Measurements from ENCODE around the gene ALG9. TPM values are rescaled to one million over a fixed set of nuclear protein-coding genes. Genes with fewer than 3 reads are reported as not detected.

Gene ALG9
- total RNA-seq, 2 experiments from 2014 or later = 32.0 to 36.6 TPM

- no peak for TF ChIP-seq CTCF (IDR thresholded peaks at IDR 0.05)
- Mint-ChIP-seq H3K36me3 (ENCODE audit: low read depth) (peaks cover 49% of the 10 kb centered on the region), H3K27me3 (no peaks in the 10 kb centered on the region), H3K9me3 (no peaks in the 10 kb centered on the region), H3K27ac (no peak overlapping the region), H3K4me1 (ENCODE audit: low read depth) (peaks cover 30% of the 10 kb centered on the region), H3K4me3 (no peak overlapping the region)
- POLR2A ChIA-PET = no interaction called here
- ATAC-seq (no peak), DNase-seq (no peak)
- CTCF ChIA-PET = interaction anchor here (0.8 to 10.9 kb wide), 8 partner anchors 10 to 316 kb away, joined by 3 to 91 read pairs (median 4); partner anchors contain the start of gene ALG9
- intact Hi-C loops (cut with micrococcal nuclease) = no loop called here
Measured at GRCh38 chr11:111762981-111763643, 108.3 kb downstream of the ALG9 start.

- Mint-ChIP-seq H3K27me3 (no peaks in the 10 kb centered on the region), H3K4me3 (no peak overlapping the region), H3K27ac (no peak overlapping the region), H3K36me3 (ENCODE audit: low read depth) (peaks cover 53% of the 10 kb centered on the region), H3K9me3 (no peaks in the 10 kb centered on the region), H3K4me1 (ENCODE audit: low read depth) (peaks cover 30% of the 10 kb centered on the region)
- ChIA-PET POLR2A (interaction anchor here (1.3 kb wide), 1 partner anchor 9 kb away, joined by 4 read pairs; no protein-coding TSS in a partner anchor), CTCF (interaction anchor here (1.0 to 10.9 kb wide), 8 partner anchors 9 to 174 kb away, joined by 3 to 91 read pairs (median 4); partner anchors contain the start of gene ALG9)
- intact Hi-C loops (cut with micrococcal nuclease) = no loop called here
- no peak for ATAC-seq
- TF ChIP-seq CTCF (IDR thresholded peaks at IDR 0.05) = no peak
- no peak for DNase-seq
Measured at GRCh38 chr11:111762526-111762925, 108.9 kb downstream of the ALG9 start.

GRCh38 chr11:111761036-111761435 lies 110.3 kb downstream of the ALG9 start:
- ATAC-seq (no peak), DNase-seq (no peak)
- Mint-ChIP-seq H3K4me3 (no peak overlapping the region), H3K27me3 (no peaks in the 10 kb centered on the region), H3K27ac (no peak overlapping the region), H3K4me1 (ENCODE audit: low read depth) (peaks cover 23% of the 10 kb centered on the region), H3K36me3 (ENCODE audit: low read depth) (peaks cover 57% of the 10 kb centered on the region), H3K9me3 (no peaks in the 10 kb centered on the region)
- intact Hi-C loops (cut with micrococcal nuclease) = no loop called here
- ChIA-PET CTCF (interaction anchor here (1.6 to 10.9 kb wide), 3 partner anchors 15 to 174 kb away, joined by 6 to 91 read pairs (median 6); no protein-coding TSS in a partner anchor), POLR2A (interaction anchor here (1.0 to 1.3 kb wide), 2 partner anchors 7 to 22 kb away, joined by 3 to 4 read pairs; no protein-coding TSS in a partner anchor)
- no peak for TF ChIP-seq CTCF (IDR thresholded peaks at IDR 0.05)

GRCh38 chr11:111759778-111760407 lies 111.5 kb downstream of the ALG9 start:
- Mint-ChIP-seq H3K36me3 (ENCODE audit: low read depth) (peaks cover 54% of the 10 kb centered on the region), H3K4me1 (ENCODE audit: low read depth) (peaks cover 20% of the 10 kb centered on the region), H3K9me3 (no peaks in the 10 kb centered on the region), H3K27me3 (no peaks in the 10 kb centered on the region), H3K27ac (no peak overlapping the region), H3K4me3 (no peak overlapping the region)
- POLR2A ChIA-PET = no interaction called here
- DNase-seq (no peak), ATAC-seq (no peak)
- CTCF ChIA-PET = interaction anchor here (1.6 to 10.9 kb wide), 3 partner anchors 16 to 173 kb away, joined by 6 to 91 read pairs (median 6); no protein-coding TSS in a partner anchor
- TF ChIP-seq CTCF (IDR thresholded peaks at IDR 0.05) = no peak
- intact Hi-C loops (cut with micrococcal nuclease) = no loop called here

GRCh38 chr11:111759376-111759775 lies 112.0 kb downstream of the ALG9 start:
- H3K36me3 Mint-ChIP-seq (ENCODE audit: low read depth) = peaks cover 49% of the 10 kb centered on the region
- intact Hi-C loops (cut with micrococcal nuclease) = no loop called here
- ChIA-PET CTCF (interaction anchor here (1.7 to 10.9 kb wide), 2 partner anchors 17 to 172 kb away, joined by 6 to 91 read pairs; no protein-coding TSS in a partner anchor), POLR2A (no interaction called here)
- H3K27me3 Mint-ChIP-seq = no peaks in the 10 kb centered on the region
- no peak for TF ChIP-seq CTCF (IDR thresholded peaks at IDR 0.05)
- H3K4me1 Mint-ChIP-seq (ENCODE audit: low read depth) = peaks cover 15% of the 10 kb centered on the region
- H3K4me3 Mint-ChIP-seq = no peak overlapping the region
- no peak for DNase-seq
- H3K9me3 Mint-ChIP-seq = no peaks in the 10 kb centered on the region
- no peak for ATAC-seq
- no peak overlapping the region for H3K27ac Mint-ChIP-seq

Data from activated CD8-positive, alpha-beta T cell treated with anti-CD3 and anti-CD28 coated beads for 36 hours (primary cell).